GM21390 (cell line): ENCODE measurements around the gene TSSK2.
A peak's percentile ranks its signal among the peaks of the same experiment; 100 is the strongest.

Experiments
- ATAC-seq: cut with Tn5 transposase; IDR thresholded peaks from one replicate; pipeline ENCODE4 v1.9.1; 2021; ENCODE audit not compliant: unreplicated experiment

The TSSK2 gene

GRCh38 chr22:19105867-19106802 lies 25.0 kb upstream of the TSSK2 start:
- ATAC-seq, result no peak

- ATAC-seq, result no peak
Measured at GRCh38 chr22:19106886-19107729, 24.0 kb upstream of the TSSK2 start.

GRCh38 chr22:19107730-19108074 lies 23.4 kb upstream of the TSSK2 start:
- ATAC-seq, result no peak

GRCh38 chr22:19108807-19109197 lies 22.3 kb upstream of the TSSK2 start:
- no peak for ATAC-seq

GRCh38 chr22:19109198-19110063 lies 21.7 kb upstream of the TSSK2 start:
- ATAC-seq, result peak; percentile 90

- no peak for ATAC-seq
Measured at GRCh38 chr22:19110064-19110458, 21.0 kb upstream of the TSSK2 start.

GRCh38 chr22:19110646-19111045 lies 20.5 kb upstream of the TSSK2 start:
- ATAC-seq, result no peak

- no peak for ATAC-seq
Measured at GRCh38 chr22:19111140-19111539, 20.0 kb upstream of the TSSK2 start.

- no peak for ATAC-seq
Measured at GRCh38 chr22:19111584-19111983, 19.5 kb upstream of the TSSK2 start.

- ATAC-seq, result no peak
Measured at GRCh38 chr22:19113429-19113828, 17.7 kb upstream of the TSSK2 start.

- ATAC-seq, result no peak
Measured at GRCh38 chr22:19114984-19115552, 16.0 kb upstream of the TSSK2 start.

- no peak for ATAC-seq
Measured at GRCh38 chr22:19115628-19116027, 15.5 kb upstream of the TSSK2 start.

- no peak for ATAC-seq
Measured at GRCh38 chr22:19117111-19117512, 14.0 kb upstream of the TSSK2 start.

- ATAC-seq, result peak; percentile 38
Measured at GRCh38 chr22:19118329-19118880, 12.7 kb upstream of the TSSK2 start.

GRCh38 chr22:19119949-19120348 lies 11.2 kb upstream of the TSSK2 start:
- no peak for ATAC-seq

GRCh38 chr22:19120829-19121630 lies 10.1 kb upstream of the TSSK2 start:
- ATAC-seq, result no peak

- no peak for ATAC-seq
Measured at GRCh38 chr22:19121631-19122142, 9.4 kb upstream of the TSSK2 start.

GRCh38 chr22:19122143-19122751 lies 8.9 kb upstream of the TSSK2 start, which contains the start of gene DGCR2:
TSS of gene DGCR2 (minus strand) at chr22:19122412. CDS start at chr22:19122206, 206 bp downstream.
- peak; percentile 86 for ATAC-seq
